Cardiac muscle cell (in vitro differentiated cells and primary cell): Measurements from ENCODE around the gene RPP25L. TPM values are rescaled to one million over a fixed set of nuclear protein-coding genes. Genes with fewer than 3 reads are reported as not detected.

Experiments
- DNase-seq, 2 donors: peaks; one replicate each; pipeline versions ENCODE4 v3.0.0 to v3.0.0-alpha.2; 2010 to 2017; ENCODE audit warnings: low read depth in 1 of 2, low spot score in 1 of 2
- H3K27ac ChIP-seq: fragments of 200-600 bp; sonication (generic); 2 replicates; pipeline ENCODE4 v1.5.1; 2016
- H3K27me3 ChIP-seq: fragments of 200-600 bp; sonication (generic); 2 replicates; pipeline ENCODE4 v1.6.0; 2016; ENCODE audit warnings: control low read depth
- H3K36me3 ChIP-seq: fragments of 200-600 bp; sonication (generic); 2 replicates; pipeline ENCODE4 v1.5.1; 2016; ENCODE audit warnings: control low read depth
- H3K4me1 ChIP-seq: fragments of 200-600 bp; sonication (generic); 2 replicates; pipeline ENCODE4 v1.8.1; 2017; ENCODE audit warnings: low read depth, mild to moderate bottlenecking, mixed run types
- H3K4me3 ChIP-seq: fragments of 200-600 bp; sonication (generic); 2 replicates; pipeline ENCODE4 v1.5.1; 2016; ENCODE audit warnings: mild to moderate bottlenecking
- H3K9me3 ChIP-seq: fragments of 200-600 bp; sonication (generic); 2 replicates; pipeline ENCODE4 v1.5.1; 2017; ENCODE audit warnings: low read depth, mild to moderate bottlenecking, control low read depth
- CTCF ChIP-seq: IDR thresholded peaks from 2 replicates; pipeline ENCODE4 v1.5.1; 2012; ENCODE audit warnings: low read depth, mild to moderate bottlenecking, low read length
- polyA plus RNA-seq: library from polyadenylated mRNA; unstranded; fragments of >200 nt; fragmentation: Nextera tagmentation; extraction: Ambion mirVana; gene quantifications from 2 replicates; pipeline ENCODE4 v1.2.1, GENCODE V29; 2016
- total RNA-seq: library from RNA; depleted of rRNA; stranded (reverse); fragments of >200 nt; gene quantifications from 2 replicates; pipeline ENCODE4 v1.2.3, GENCODE V29; 2016

RPP25L gene
- total and polyA plus RNA-seq, 2 experiments from 2014 or later: 68.4 to 84.3 TPM

- Histone ChIP-seq H3K36me3 (no peaks in the 10 kb centered on the region), H3K27ac (no peak overlapping the region), H3K4me3 (peak overlapping the region; percentile 14), H3K4me1 (peaks cover 34% of the 10 kb centered on the region), H3K27me3 (no peaks in the 10 kb centered on the region), H3K9me3 (no peaks in the 10 kb centered on the region)
- no peak for TF ChIP-seq CTCF
- DNase-seq: no peak
Observed at GRCh38 chr9:34577400-34578240, 34.3 kb downstream of the RPP25L start.

GRCh38 chr9:34576597-34577399 lies 35.1 kb downstream of the RPP25L start:
- DNase-seq: peak; percentile 25 to 92
- Histone ChIP-seq H3K27me3 (no peaks in the 10 kb centered on the region), H3K27ac (peak overlapping the region; percentile 19), H3K36me3 (no peaks in the 10 kb centered on the region), H3K4me3 (no peak overlapping the region), H3K4me1 (peaks cover 34% of the 10 kb centered on the region), H3K9me3 (no peaks in the 10 kb centered on the region)
- no peak for TF ChIP-seq CTCF

- no peak for TF ChIP-seq CTCF
- DNase-seq: no peak
- Histone ChIP-seq H3K9me3 (no peaks in the 10 kb centered on the region), H3K36me3 (no peaks in the 10 kb centered on the region), H3K4me1 (peaks cover 34% of the 10 kb centered on the region), H3K4me3 (no peak overlapping the region), H3K27ac (no peak overlapping the region), H3K27me3 (no peaks in the 10 kb centered on the region)
Observed at GRCh38 chr9:34575862-34576596, 35.9 kb downstream of the RPP25L start.

- Histone ChIP-seq H3K4me1 (peaks cover 37% of the 10 kb centered on the region), H3K27ac (no peak overlapping the region), H3K27me3 (no peaks in the 10 kb centered on the region), H3K9me3 (no peaks in the 10 kb centered on the region), H3K36me3 (no peaks in the 10 kb centered on the region), H3K4me3 (no peak overlapping the region)
- no peak for DNase-seq
- no peak for TF ChIP-seq CTCF
Observed at GRCh38 chr9:34575241-34575640, 36.7 kb downstream of the RPP25L start.

- H3K27me3 ChIP-seq: no peaks in the 10 kb centered on the region
- DNase-seq: no peak
- no peak overlapping the region for H3K4me3 ChIP-seq
- TF ChIP-seq CTCF: no peak
- H3K27ac ChIP-seq: no peak overlapping the region
- H3K4me1 ChIP-seq: peaks cover 37% of the 10 kb centered on the region
- H3K36me3 ChIP-seq: no peaks in the 10 kb centered on the region
- no peaks in the 10 kb centered on the region for H3K9me3 ChIP-seq
Observed at GRCh38 chr9:34574571-34574970, 37.3 kb downstream of the RPP25L start.
